ENCODE data around the gene TMEM225B.
"Not testable (repeated sequence)": the region's sequence is repeated elsewhere in the genome, so short reads cannot be mapped to it uniquely, and the experiment has no call there.

TMEM225B gene

DNA sequence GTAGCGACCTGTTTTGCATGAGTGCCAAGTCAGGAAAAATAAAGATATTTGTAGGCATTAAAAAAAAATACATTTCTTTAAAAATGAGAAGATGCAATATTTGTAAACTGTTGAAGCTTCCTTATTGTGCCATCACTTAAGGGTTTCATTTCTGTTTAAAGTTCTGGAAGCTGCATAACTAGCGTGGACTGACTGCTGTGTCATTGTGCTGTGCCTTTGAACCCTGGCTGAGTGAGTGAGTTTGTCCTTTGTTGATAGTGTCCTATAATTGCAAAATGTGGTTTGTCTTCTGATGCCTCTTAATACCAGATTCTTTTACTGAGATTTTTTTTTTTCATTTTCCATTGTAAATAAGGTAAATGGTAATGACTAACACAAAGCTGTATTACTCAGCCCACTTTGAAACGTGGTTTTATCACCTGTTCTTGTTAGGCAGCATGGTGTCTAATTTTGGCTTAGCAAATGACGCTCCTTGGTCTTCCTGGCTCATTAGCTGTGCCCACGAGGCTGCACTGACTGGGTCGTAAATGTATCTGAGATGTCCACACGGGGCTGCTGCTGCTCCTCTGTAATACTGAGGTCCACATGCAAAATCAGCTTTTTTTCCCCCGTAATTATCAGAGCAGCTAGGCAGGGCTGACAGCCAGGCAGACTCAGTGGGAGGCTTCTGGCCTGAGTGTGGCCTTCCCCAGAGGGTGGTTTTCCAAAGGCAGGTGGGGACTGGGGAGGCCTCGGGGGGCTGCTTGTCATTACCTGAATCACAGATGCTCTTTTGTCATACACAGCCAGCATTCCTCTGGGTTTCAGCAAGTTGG lies 33.4 kb downstream of the TMEM225B start:
- Histone ChIP-seq H3K4me3 (no peak overlapping the region), H3K36me3 (peaks cover 80% of the 10 kb centered on the region), H3K27me3 (no peaks in the 10 kb centered on the region), H3K27ac (no peak overlapping the region), H3K4me1 (no peaks in the 10 kb centered on the region), H3K4me2 (no peak overlapping the region), H3K9me3 (no peaks in the 10 kb centered on the region), H4K20me1 (peaks cover 56% of the 10 kb centered on the region), H3K9ac (0 out of 2 replicates have a peak overlapping the region, but pooled peaks have one; percentile 1)
- no peak for TF ChIP-seq Cebpa-rat (IDR thresholded peaks at IDR 0.05)

DNA sequence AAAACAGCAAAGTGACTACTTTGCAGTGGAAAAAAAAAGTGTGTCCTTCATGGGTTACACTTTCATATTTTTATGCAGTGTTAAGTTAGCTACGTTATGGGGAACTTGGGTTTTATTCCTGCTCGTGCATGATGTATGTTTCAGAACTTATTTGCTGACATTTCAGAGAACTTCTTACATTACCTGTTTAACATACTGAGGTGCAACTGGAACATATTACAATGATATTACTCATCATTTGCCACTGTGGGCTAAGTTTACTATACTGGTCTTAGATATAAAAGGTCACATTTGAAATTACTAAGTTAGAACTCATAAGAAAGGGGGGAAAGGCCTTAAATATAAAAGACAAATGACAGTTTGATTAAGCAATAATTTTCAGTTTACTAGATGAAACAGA lies 39.3 kb downstream of the TMEM225B start:
- not testable (repeated sequence) for H4K20me1 ChIP-seq, H3K4me2 ChIP-seq, H3K27me3 ChIP-seq, H3K4me1 ChIP-seq, H3K9me3 ChIP-seq, H3K27ac ChIP-seq, H3K4me3 ChIP-seq, H3K9ac ChIP-seq
- H3K36me3 ChIP-seq, result peaks cover 35% of the 10 kb centered on the region

DNA sequence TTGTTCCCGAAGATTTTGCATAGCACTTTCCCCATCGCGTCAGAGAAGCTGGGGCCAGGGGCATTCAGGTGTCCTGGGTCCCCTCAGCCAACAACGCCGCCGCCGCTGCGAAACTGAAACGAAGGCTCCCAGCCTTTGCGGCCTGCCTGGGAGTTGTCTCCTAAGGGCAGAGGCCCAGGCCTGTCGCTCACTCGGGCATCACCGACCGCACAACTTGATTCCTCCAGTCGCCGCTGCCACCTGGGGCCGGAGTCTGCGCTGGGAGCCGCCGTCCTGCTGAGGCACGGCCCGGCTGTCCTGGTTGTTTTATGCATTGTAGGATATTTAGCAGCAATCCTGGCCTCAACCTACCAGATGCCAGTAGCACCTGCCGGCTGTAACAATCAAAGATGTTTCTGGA lies 40.7 kb downstream of the TMEM225B start:
- no peak overlapping the region for H3K9ac ChIP-seq
- peaks cover 2% of the 10 kb centered on the region; the same call in 1 of the 2 replicates for H4K20me1 ChIP-seq
- no peaks in the 10 kb centered on the region for H3K4me1 ChIP-seq
- peaks cover 24% of the 10 kb centered on the region for H3K36me3 ChIP-seq
- H3K27me3 ChIP-seq, result no peaks in the 10 kb centered on the region
- no peak overlapping the region for H3K4me3 ChIP-seq
- H3K27ac ChIP-seq, result no peak overlapping the region
- H3K9me3 ChIP-seq, result no peaks in the 10 kb centered on the region
- no peak for TF ChIP-seq Cebpa-rat (IDR thresholded peaks at IDR 0.05)
- no peak overlapping the region for H3K4me2 ChIP-seq

DNA sequence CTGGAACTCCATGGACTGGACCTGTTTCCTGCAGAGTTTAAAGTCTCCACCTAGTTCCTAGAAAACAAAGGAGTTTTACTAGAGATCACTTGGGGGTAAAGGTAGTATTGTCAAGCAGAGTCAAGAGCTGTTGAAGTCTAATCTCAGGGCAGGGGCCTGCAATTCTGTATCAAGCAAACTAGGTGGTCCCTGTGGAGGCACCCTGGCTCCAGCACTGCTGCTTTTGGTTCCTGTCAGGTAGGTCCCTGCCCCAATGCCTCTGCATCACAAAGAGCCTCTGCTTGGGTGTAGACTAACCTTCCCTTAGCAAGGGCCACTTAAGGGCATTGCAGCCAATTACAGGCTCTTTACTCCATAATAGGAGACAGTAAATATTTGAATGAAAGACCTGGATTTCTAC lies 41.2 kb downstream of the TMEM225B start:
- Histone ChIP-seq H3K27me3 (no peaks in the 10 kb centered on the region), H3K4me2 (no peak overlapping the region), H3K36me3 (peaks cover 21% of the 10 kb centered on the region), H3K9me3 (no peaks in the 10 kb centered on the region), H3K9ac (no peak overlapping the region), H3K27ac (no peak overlapping the region), H4K20me1 (no peaks in the 10 kb centered on the region), H3K4me1 (no peaks in the 10 kb centered on the region), H3K4me3 (no peak overlapping the region)
- no peak for TF ChIP-seq Cebpa-rat (IDR thresholded peaks at IDR 0.05)

DNA sequence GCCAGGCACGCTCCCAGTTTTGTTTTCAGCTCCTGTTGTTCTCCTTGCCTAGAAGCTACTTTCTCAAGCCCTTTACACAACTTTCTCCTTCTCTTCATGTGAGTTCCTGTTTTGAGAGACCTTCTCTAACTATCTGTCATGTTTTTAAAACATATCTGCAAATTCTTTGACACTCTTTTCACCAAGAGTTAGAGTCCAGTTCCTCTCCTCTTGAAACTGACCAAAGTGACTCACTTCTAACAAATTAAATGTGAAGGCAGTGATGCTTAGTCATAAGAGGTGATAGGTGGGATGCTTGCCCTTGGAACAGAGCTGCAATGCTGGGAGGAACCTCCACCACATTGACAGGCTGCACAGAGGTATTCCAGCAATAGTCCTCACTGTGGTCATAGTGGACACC lies 44.0 kb downstream of the TMEM225B start:
- no peak for TF ChIP-seq Cebpa-rat (IDR thresholded peaks at IDR 0.05)
- Histone ChIP-seq H3K4me3 (no peak overlapping the region), H4K20me1 (no peaks in the 10 kb centered on the region), H3K9me3 (0 out of 2 replicates have a peak, but pooled peaks cover 13% of the 10 kb centered on the region), H3K4me2 (no peak overlapping the region), H3K9ac (no peak overlapping the region), H3K27me3 (no peaks in the 10 kb centered on the region), H3K4me1 (no peaks in the 10 kb centered on the region), H3K36me3 (peaks cover 27% of the 10 kb centered on the region), H3K27ac (no peak overlapping the region)

DNA sequence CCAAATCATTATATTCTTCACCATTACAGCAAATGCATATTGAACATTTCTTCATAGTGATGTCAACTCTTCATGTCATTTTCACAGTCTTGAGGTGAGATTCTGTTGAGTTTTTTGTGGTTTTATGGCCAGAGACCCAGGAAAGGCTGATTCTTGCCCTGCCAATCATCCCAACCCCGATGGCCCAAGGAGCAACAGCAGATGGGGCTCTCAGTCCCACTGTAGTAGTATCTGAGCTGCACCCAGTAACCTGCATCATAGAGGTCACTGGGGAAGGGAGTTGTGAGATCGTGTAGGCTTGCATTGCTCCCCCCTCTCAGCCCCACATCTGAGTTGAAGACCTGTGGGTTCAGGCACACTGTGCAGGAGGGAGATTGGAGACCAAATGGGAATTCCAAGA lies 45.4 kb downstream of the TMEM225B start:
- 0 out of 2 replicates have a peak, but pooled peaks cover 13% of the 10 kb centered on the region for H3K9me3 ChIP-seq
- no peaks in the 10 kb centered on the region for H3K27me3 ChIP-seq
- no peaks in the 10 kb centered on the region for H3K4me1 ChIP-seq
- H3K36me3 ChIP-seq, result peaks cover 22% of the 10 kb centered on the region
- H4K20me1 ChIP-seq, result no peaks in the 10 kb centered on the region
- TF ChIP-seq Cebpa-rat (IDR thresholded peaks at IDR 0.05), result no peak
- no peak overlapping the region for H3K9ac ChIP-seq
- H3K27ac ChIP-seq, result no peak overlapping the region
- no peak overlapping the region for H3K4me3 ChIP-seq
- no peak overlapping the region for H3K4me2 ChIP-seq

DNA sequence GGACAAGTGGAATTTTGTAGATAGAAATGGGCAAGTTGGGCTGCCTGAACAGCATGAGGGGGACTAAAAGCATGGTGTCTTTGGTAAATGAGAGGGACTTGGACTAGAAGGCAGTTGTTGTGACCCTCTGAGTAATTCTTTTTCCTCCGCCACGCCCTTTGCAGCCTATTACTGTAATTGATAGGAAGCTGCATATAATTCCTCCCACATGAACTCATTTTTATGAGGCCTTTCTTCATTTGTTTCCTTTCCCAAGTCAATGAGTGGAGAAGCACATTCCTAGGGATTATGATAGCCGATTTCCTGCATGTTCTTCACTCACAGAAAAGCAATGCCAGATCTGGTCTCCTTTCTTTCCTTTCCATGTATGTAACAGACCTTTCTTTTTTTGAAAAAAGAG lies 46.4 kb downstream of the TMEM225B start:
- Histone ChIP-seq H3K27me3 (no peaks in the 10 kb centered on the region), H3K4me3 (no peak overlapping the region), H3K4me2 (no peak overlapping the region), H3K27ac (no peak overlapping the region), H3K4me1 (no peaks in the 10 kb centered on the region), H4K20me1 (no peaks in the 10 kb centered on the region), H3K9ac (no peak overlapping the region), H3K9me3 (0 out of 2 replicates have a peak, but pooled peaks cover 13% of the 10 kb centered on the region), H3K36me3 (peaks cover 17% of the 10 kb centered on the region)
- TF ChIP-seq Cebpa-rat (IDR thresholded peaks at IDR 0.05), result no peak

DNA sequence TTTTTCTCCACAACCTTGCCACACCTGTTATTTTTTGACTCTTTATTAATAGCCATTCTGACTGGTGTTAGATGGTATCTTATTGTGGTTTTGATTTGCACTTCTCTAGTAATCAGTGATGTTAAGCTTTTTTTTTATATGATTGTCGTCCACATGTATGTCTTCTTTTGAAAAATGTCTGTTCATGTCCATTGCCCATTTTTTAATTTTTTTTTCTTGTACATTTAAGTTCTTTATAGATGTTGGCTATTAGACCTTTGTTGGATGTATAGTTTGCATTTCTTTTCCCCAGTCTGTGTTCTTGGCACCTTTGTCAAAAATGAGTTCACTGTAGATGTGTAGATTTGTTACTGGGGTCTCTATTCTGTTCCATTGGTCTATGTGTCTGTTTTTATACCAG lies 47.5 kb downstream of the TMEM225B start:
- no peak overlapping the region for H3K27ac ChIP-seq
- no peak overlapping the region for H3K4me3 ChIP-seq
- H4K20me1 ChIP-seq, result no peaks in the 10 kb centered on the region
- no peaks in the 10 kb centered on the region for H3K27me3 ChIP-seq
- TF ChIP-seq Cebpa-rat (IDR thresholded peaks at IDR 0.05), result no peak
- no peaks in the 10 kb centered on the region for H3K4me1 ChIP-seq
- H3K9ac ChIP-seq, result no peak overlapping the region
- peaks cover 17% of the 10 kb centered on the region for H3K36me3 ChIP-seq
- 0 out of 2 replicates have a peak, but pooled peaks cover 13% of the 10 kb centered on the region for H3K9me3 ChIP-seq
- H3K4me2 ChIP-seq, result no peak overlapping the region

DNA sequence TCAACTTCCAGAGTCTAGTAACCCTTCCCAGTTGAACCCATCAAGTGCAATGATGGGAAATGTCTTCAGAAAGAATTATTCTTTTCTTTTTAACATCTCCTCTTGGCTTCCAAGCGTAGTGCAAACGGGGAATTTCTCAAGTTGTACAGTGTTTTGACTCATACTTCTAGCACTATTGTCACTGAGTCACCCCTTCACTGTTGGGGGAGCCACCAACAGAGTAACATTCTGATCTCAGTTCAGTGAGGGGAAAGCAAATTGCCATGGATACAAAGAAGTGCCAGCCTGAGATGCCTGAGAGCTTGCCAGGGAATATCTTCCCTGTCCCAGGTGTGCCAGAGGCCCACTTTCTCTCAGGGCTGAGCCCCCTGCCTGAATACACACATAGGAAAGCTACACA lies 50.8 kb downstream of the TMEM225B start:
- H3K4me3 ChIP-seq, result no peak overlapping the region
- no peak overlapping the region for H3K4me2 ChIP-seq
- 0 out of 2 replicates have a peak, but pooled peaks cover 13% of the 10 kb centered on the region for H3K9me3 ChIP-seq
- no peak for TF ChIP-seq Cebpa-rat (IDR thresholded peaks at IDR 0.05)
- no peaks in the 10 kb centered on the region for H4K20me1 ChIP-seq
- no peak overlapping the region for H3K9ac ChIP-seq
- H3K27me3 ChIP-seq, result no peaks in the 10 kb centered on the region
- H3K4me1 ChIP-seq, result no peaks in the 10 kb centered on the region
- H3K27ac ChIP-seq, result no peak overlapping the region
- peaks cover 19% of the 10 kb centered on the region for H3K36me3 ChIP-seq

DNA sequence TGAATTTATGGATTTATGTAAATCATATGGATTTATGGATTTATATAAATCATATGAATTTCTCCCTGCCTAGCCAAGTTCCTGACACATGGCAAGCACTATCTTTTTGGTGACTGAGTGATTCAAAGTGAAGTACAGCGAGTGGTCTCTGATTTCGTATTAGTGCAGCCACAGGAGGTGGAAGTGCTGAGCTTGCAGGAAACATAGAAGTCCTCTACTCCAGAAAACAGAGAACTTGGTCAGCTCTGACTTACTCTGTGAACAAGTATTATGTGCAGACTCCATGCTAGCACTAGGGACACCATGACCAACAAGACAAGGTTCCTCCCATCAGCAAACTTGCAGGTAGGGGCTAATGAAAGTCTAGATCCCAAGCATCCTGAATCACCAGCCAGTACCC lies 53.2 kb downstream of the TMEM225B start:
- no peaks in the 10 kb centered on the region for H3K4me1 ChIP-seq
- no peak overlapping the region for H3K4me2 ChIP-seq
- no peak for TF ChIP-seq Cebpa-rat (IDR thresholded peaks at IDR 0.05)
- H3K27me3 ChIP-seq, result no peaks in the 10 kb centered on the region
- H3K4me3 ChIP-seq, result no peak overlapping the region
- no peaks in the 10 kb centered on the region for H3K9me3 ChIP-seq
- peaks cover 8% of the 10 kb centered on the region; the same call in 1 of the 2 replicates for H3K36me3 ChIP-seq
- no peaks in the 10 kb centered on the region for H4K20me1 ChIP-seq
- H3K9ac ChIP-seq, result no peak overlapping the region
- H3K27ac ChIP-seq, result no peak overlapping the region
